ENCODE data around the gene ANKRD53.
"Not testable (repeated sequence)": the region's sequence is repeated elsewhere in the genome, so short reads cannot be mapped to it uniquely, and the experiment has no call there.

ANKRD53 gene

GRCh38 chr2:71004857-71005256 lies 26.4 kb downstream of the ANKRD53 start:
- TF ChIP-seq POU2F2 (IDR thresholded peaks at IDR 0.05; ENCODE audit: low read depth, low read length) (no peak), SPI1 (IDR thresholded peaks at IDR 0.05; ENCODE audit: low read depth, low read length) (no peak), POLR2AphosphoS5 (IDR thresholded peaks at IDR 0.05; ENCODE audit: low read depth, low read length) (no peak), POLR2A (IDR thresholded peaks at IDR 0.05; ENCODE audit: low read depth, low read length) (no peak), PAX5 (IDR thresholded peaks at IDR 0.05; ENCODE audit: insufficient read depth, low read length, severe bottlenecking) (no peak), TAF1 (IDR thresholded peaks at IDR 0.05; ENCODE audit: low read depth, low read length) (no peak)
- FAIRE-seq (no peak), DNase-seq (ENCODE audit: insufficient read length, low spot score) (no peak)

GRCh38 chr2:71005271-71006202 lies 27.1 kb downstream of the ANKRD53 start:
- DNase-seq (ENCODE audit: insufficient read length, low spot score) (no peak), FAIRE-seq (no peak)
- no peak for TF ChIP-seq POLR2A (IDR thresholded peaks at IDR 0.05; ENCODE audit: low read depth, low read length)
- no peak for TF ChIP-seq PAX5 (IDR thresholded peaks at IDR 0.05; ENCODE audit: insufficient read depth, low read length, severe bottlenecking)
- no peak for TF ChIP-seq TAF1 (IDR thresholded peaks at IDR 0.05; ENCODE audit: low read depth, low read length)
- no peak for TF ChIP-seq POLR2AphosphoS5 (IDR thresholded peaks at IDR 0.05; ENCODE audit: low read depth, low read length)
- TF ChIP-seq POU2F2 (IDR thresholded peaks at IDR 0.05; ENCODE audit: low read depth, low read length), result no peak
- no peak for TF ChIP-seq SPI1 (IDR thresholded peaks at IDR 0.05; ENCODE audit: low read depth, low read length)

- DNase-seq (ENCODE audit: insufficient read length, low spot score), result no peak
- FAIRE-seq, result peak; percentile 16
- no peak for TF ChIP-seq SPI1 (IDR thresholded peaks at IDR 0.05; ENCODE audit: low read depth, low read length)
- no peak for TF ChIP-seq POLR2A (IDR thresholded peaks at IDR 0.05; ENCODE audit: low read depth, low read length)
- no peak for TF ChIP-seq POLR2AphosphoS5 (IDR thresholded peaks at IDR 0.05; ENCODE audit: low read depth, low read length)
- TF ChIP-seq TAF1 (IDR thresholded peaks at IDR 0.05; ENCODE audit: low read depth, low read length), result no peak
- TF ChIP-seq PAX5 (IDR thresholded peaks at IDR 0.05; ENCODE audit: insufficient read depth, low read length, severe bottlenecking), result no peak
- no peak for TF ChIP-seq POU2F2 (IDR thresholded peaks at IDR 0.05; ENCODE audit: low read depth, low read length)
Measured at GRCh38 chr2:71006323-71006722, 27.9 kb downstream of the ANKRD53 start.

GRCh38 chr2:71006955-71007799 lies 28.7 kb downstream of the ANKRD53 start:
- FAIRE-seq (peak; percentile 48), DNase-seq (ENCODE audit: insufficient read length, low spot score) (no peak)
- no peak for TF ChIP-seq POU2F2 (IDR thresholded peaks at IDR 0.05; ENCODE audit: low read depth, low read length)
- TF ChIP-seq POLR2AphosphoS5 (IDR thresholded peaks at IDR 0.05; ENCODE audit: low read depth, low read length), result no peak
- TF ChIP-seq POLR2A (IDR thresholded peaks at IDR 0.05; ENCODE audit: low read depth, low read length), result no peak
- no peak for TF ChIP-seq TAF1 (IDR thresholded peaks at IDR 0.05; ENCODE audit: low read depth, low read length)
- no peak for TF ChIP-seq PAX5 (IDR thresholded peaks at IDR 0.05; ENCODE audit: insufficient read depth, low read length, severe bottlenecking)

- FAIRE-seq (no peak), DNase-seq (ENCODE audit: insufficient read length, low spot score) (no peak)
- TF ChIP-seq POLR2A (IDR thresholded peaks at IDR 0.05; ENCODE audit: low read depth, low read length) (no peak), SPI1 (IDR thresholded peaks at IDR 0.05; ENCODE audit: low read depth, low read length) (no peak), POLR2AphosphoS5 (IDR thresholded peaks at IDR 0.05; ENCODE audit: low read depth, low read length) (no peak), POU2F2 (IDR thresholded peaks at IDR 0.05; ENCODE audit: low read depth, low read length) (no peak)
Measured at GRCh38 chr2:71008342-71008741, 29.9 kb downstream of the ANKRD53 start.

- FAIRE-seq; DNase-seq (ENCODE audit: insufficient read length, low spot score): not testable (repeated sequence)
Measured at GRCh38 chr2:71011786-71012185, 33.4 kb downstream of the ANKRD53 start.

GRCh38 chr2:71018625-71019024 lies 40.2 kb downstream of the ANKRD53 start:
- no peak for FAIRE-seq
- TF ChIP-seq POLR2AphosphoS5 (IDR thresholded peaks at IDR 0.05; ENCODE audit: low read depth, low read length) (no peak), POLR2A (IDR thresholded peaks at IDR 0.05; ENCODE audit: low read depth, low read length) (no peak), TAF1 (IDR thresholded peaks at IDR 0.05; ENCODE audit: low read depth, low read length) (no peak), POU2F2 (IDR thresholded peaks at IDR 0.05; ENCODE audit: low read depth, low read length) (no peak), PAX5 (IDR thresholded peaks at IDR 0.05; ENCODE audit: insufficient read depth, low read length, severe bottlenecking) (no peak), SPI1 (IDR thresholded peaks at IDR 0.05; ENCODE audit: low read depth, low read length) (no peak)

GRCh38 chr2:71019989-71020388 lies 41.6 kb downstream of the ANKRD53 start:
- FAIRE-seq; DNase-seq (ENCODE audit: insufficient read length, low spot score): not testable (repeated sequence)

More at GRCh38 chr2:71018625-71019024, 40.2 kb downstream of the ANKRD53 start:
- no peak for DNase-seq (ENCODE audit: insufficient read length, low spot score)

- not testable (repeated sequence) for DNase-seq (ENCODE audit: insufficient read length, low spot score); FAIRE-seq
Measured at GRCh38 chr2:71021394-71021793, 43.0 kb downstream of the ANKRD53 start.

- not testable (repeated sequence) for DNase-seq (ENCODE audit: insufficient read length, low spot score)
- FAIRE-seq, result peak; percentile 31
Measured at GRCh38 chr2:71023553-71024243, 45.3 kb downstream of the ANKRD53 start.

All from GM12891 (cell line).